Middle frontal gyrus (tissue), 1 donor: ENCODE measurements around the gene KCTD5.

Experiments used
- DNase-seq: peaks from one replicate; pipeline ENCODE4 v3.0.0-alpha.2; 2015; ENCODE audit warnings: low spot score; ENCODE audit errors: extremely low spot score

The KCTD5 gene

GRCh38 chr16:2748757-2749455 is 66.6 kb downstream of the KCTD5 start:
- DNase-seq: no peak

- DNase-seq: no peak
Measured at GRCh38 chr16:2749476-2749875, 67.2 kb downstream of the KCTD5 start.

- no peak for DNase-seq
Measured at GRCh38 chr16:2749936-2750335, 67.6 kb downstream of the KCTD5 start.

GRCh38 chr16:2751577-2752034 is 69.3 kb downstream of the KCTD5 start:
- DNase-seq: no peak

- peak; percentile 87 for DNase-seq
Measured at GRCh38 chr16:2752035-2752849, 69.9 kb downstream of the KCTD5 start, which contains the start of gene SRRM2. SRRM2 (plus strand) TSS chr16:2752638; CDS start chr16:2756365, 3,727 bp downstream.

DNA sequence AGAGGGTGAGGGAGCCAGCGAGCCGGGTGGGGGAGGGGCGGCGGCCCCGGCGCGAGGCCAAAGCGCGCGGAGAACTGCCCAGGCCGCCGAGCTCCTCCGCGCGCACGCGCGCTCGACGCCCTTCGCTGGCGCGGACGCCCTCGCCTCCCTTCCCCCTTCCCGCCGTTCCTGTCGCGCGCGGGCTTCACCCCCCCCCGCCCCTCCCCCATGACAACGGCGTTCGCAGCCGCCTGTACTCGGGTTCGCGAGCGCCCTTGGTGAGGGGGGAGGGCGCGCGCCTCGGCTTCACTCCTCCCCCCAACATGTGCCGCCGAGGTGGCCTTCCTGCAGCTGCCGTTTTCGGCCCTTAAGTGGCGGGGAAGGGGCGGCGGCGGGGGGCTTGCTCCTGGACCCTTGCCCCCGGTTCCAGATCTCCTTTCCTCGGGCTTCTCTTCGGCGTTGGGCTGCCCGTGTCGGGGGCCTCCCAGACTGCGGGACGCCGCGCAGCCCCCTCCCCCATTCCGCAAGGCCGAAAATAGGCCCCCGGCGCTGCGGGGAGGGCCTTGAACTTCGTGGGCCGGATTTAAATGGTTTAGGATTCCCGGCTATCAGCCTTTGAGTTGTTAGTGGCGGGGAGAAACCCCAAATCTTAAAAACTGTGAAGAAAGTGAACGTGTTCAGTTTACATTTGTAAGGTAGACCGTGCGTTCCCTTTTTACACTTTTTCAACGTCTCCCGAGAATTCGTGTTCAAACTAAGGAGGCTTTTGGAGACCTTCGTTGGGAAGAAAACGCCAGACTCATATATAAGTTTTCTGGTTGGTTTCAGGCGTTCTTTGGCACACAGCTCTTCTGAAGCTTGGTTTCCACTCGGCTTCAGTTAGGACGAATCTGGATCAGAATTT is 70.8 kb downstream of the KCTD5 start:
- peak; percentile 41 for DNase-seq

DNA sequence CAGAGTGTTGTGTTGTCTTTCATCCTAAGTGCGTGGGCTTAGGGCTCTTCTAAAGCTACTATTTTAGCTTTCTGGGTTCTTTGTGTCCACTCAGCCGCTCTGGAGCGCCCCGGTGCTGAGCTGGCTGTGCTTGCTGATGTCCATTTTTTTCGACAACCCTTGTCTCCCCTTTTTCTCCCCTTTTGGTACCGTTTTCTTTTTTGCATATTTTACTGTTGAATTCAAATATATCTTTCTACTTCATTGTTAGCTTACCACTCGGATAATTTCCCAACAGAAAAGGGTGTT is 71.4 kb downstream of the KCTD5 start:
- DNase-seq: no peak

- DNase-seq: no peak
Measured at GRCh38 chr16:2755158-2755557, 72.8 kb downstream of the KCTD5 start.

DNA sequence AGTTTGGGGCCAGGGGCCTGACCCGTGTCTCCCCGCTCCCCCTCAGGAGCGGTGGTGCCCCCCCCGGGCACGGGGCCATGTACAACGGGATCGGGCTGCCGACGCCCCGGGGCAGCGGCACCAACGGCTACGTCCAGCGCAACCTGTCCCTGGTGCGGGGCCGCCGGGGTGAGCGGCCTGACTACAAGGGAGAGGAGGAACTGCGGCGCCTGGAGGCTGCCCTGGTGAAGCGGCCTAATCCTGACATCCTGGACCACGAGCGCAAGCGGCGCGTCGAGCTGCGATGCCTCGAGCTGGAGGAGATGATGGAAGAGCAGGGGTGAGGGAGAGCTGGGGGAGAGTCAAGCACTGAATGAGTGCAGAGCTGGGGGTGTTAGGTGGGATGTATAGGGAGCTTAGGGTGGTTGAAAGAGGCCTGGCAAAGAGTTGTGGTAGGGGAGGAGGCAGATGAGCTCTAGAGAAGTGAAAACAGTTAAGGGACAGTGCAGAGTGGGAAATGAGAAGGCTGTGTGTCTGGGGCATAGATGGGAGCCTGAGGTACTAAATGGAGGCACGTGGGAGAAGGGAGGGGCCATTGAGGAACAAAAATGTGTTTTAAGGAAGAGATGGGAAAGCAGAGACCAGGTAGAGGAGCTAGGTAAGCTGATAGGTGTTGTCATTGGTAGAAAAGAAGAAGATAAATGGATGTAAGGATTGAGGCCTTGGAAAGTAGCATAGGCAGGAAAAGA is 74.1 kb downstream of the KCTD5 start:
- no peak for DNase-seq

GRCh38 chr16:2757344-2757743 is 75.0 kb downstream of the KCTD5 start:
- DNase-seq: no peak
